A549 (cell line): ENCODE measurements around the gene RBFOX1. TPM values are rescaled to one million over a fixed set of nuclear protein-coding genes. Genes with fewer than 3 reads are reported as not detected.

Experiments
- ATAC-seq, 2 experiments: fragments of 200-7000 bp in 1 of 2; fragments of >200 bp in 1 of 2; cut with Nextera tagmentation in 1 of 2; cut with Tn5 transposase in 1 of 2; 3 replicates each; pipeline versions ENCODE4 v1.8.0 to v1.9.1; 2018 to 2020; ENCODE audit warnings: mild to moderate bottlenecking in 1 of 2, moderate library complexity in 1 of 2
- CTCF ChIA-PET: fragments of 300-600 bp; sonication (Branson Sonifier 250); formaldehyde crosslinking; extraction: SDS; loops from one replicate; lab custom pipeline; 2021; ENCODE audit warnings: antibody characterized with exemption, inconsistent platforms; lab: Yijun Ruan, JAX
- POLR2A ChIA-PET: fragments of 350-600 bp; formaldehyde crosslinking; extraction: SDS; loops from one replicate; lab custom pipeline; 2021; ENCODE audit warnings: antibody characterized with exemption, inconsistent platforms; lab: Yijun Ruan, JAX
- DNase-seq, 2 experiments: peaks; one replicate each; pipeline versions ENCODE4 v3.0.0 to v3.0.0-alpha.2; 2011 to 2016; ENCODE audit warnings: low read depth in 1 of 2, low spot score in 1 of 2
- FAIRE-seq: peaks from 2 replicates; lab custom pipeline; 2011; peaks lifted over from hg19 to GRCh38; lab: Jason Lieb, UNC
- H3K27ac ChIP-seq, 2 experiments: fragments of >200 bp; sonication (Bioruptor Twin); formaldehyde crosslinking; 3 replicates each; pipeline ENCODE4 v1.5.1; 2016 to 2017
- H3K4me1 ChIP-seq: fragments of >200 bp; sonication (Bioruptor Twin); formaldehyde crosslinking; 3 replicates; pipeline ENCODE4 v1.6.1; 2016
- H3K4me2 ChIP-seq: fragments of >200 bp; sonication (Bioruptor Twin); formaldehyde crosslinking; 3 replicates; pipeline ENCODE4 v1.6.1; 2016
- H3K4me3 ChIP-seq: fragments of >200 bp; sonication (Bioruptor Twin); formaldehyde crosslinking; 3 replicates; pipeline ENCODE4 v1.5.1; 2016
- H3K9me3 ChIP-seq: fragments of >200 bp; sonication (Bioruptor Twin); formaldehyde crosslinking; 3 replicates; pipeline ENCODE4 v1.6.1; 2016
- CBX2 ChIP-seq: fragments of 200-600 bp; sonication (generic); IDR thresholded peaks from 2 replicates; pipeline ENCODE4 v1.6.1; 2016; ENCODE audit warnings: low read depth, mild to moderate bottlenecking, borderline replicate concordance
- CHD4 ChIP-seq: fragments of 200-600 bp; sonication (generic); IDR thresholded peaks from 2 replicates; pipeline ENCODE4 v1.6.1; 2016; ENCODE audit warnings: antibody characterized with exemption, mild to moderate bottlenecking, borderline replicate concordance
- EHMT2 ChIP-seq: fragments of 200-600 bp; sonication (generic); IDR thresholded peaks from 2 replicates; pipeline ENCODE4 v1.6.1; 2016; ENCODE audit warnings: antibody characterized with exemption, low read depth, mild to moderate bottlenecking, moderate library complexity
- ESRRA ChIP-seq: fragments of 150-350 bp; IDR thresholded peaks from 2 replicates; pipeline ENCODE4 v1.6.1; 2014; ENCODE audit warnings: mild to moderate bottlenecking, low read length, borderline replicate concordance
- HOXA7 ChIP-seq: fragments of 250-450 bp; sonication (Bioruptor Pico); IDR thresholded peaks from 2 replicates; pipeline ENCODE4 v1.5.0; 2020; ENCODE audit warnings: mild to moderate bottlenecking, moderate library complexity
- KDM1A ChIP-seq: fragments of 200-600 bp; sonication (generic); IDR thresholded peaks from 2 replicates; pipeline ENCODE4 v1.6.1; 2016; ENCODE audit warnings: low read depth, mild to moderate bottlenecking
- MAFK ChIP-seq: fragments of 450-650 bp; IDR thresholded peaks from 2 replicates; pipeline ENCODE4 v1.6.1; 2014; ENCODE audit not compliant: partially characterized antibody
- MAZ ChIP-seq: fragments of 150-350 bp; IDR thresholded peaks from 2 replicates; pipeline ENCODE4 v1.6.1; 2014; ENCODE audit warnings: antibody characterized with exemption, low read depth, low read length, borderline replicate concordance
- MYC ChIP-seq: IDR thresholded peaks from 2 replicates; pipeline ENCODE4 v1.6.1; 2012; ENCODE audit warnings: mild to moderate bottlenecking, inconsistent platforms, low read length, improper control_type of control experiment, borderline replicate concordance
- RARB ChIP-seq: fragments of 250-450 bp; sonication (Bioruptor Pico); IDR thresholded peaks from 2 replicates; pipeline ENCODE4 v1.8.0; 2021; ENCODE audit warnings: mild to moderate bottlenecking, moderate library complexity
- RCOR1 ChIP-seq: fragments of 150-350 bp; IDR thresholded peaks from 2 replicates; pipeline ENCODE4 v1.6.1; 2014; ENCODE audit warnings: antibody characterized with exemption, low read length, low read depth
- RFX5 ChIP-seq: fragments of 450-650 bp; IDR thresholded peaks from 2 replicates; pipeline ENCODE4 v1.7.1; 2014; ENCODE audit warnings: antibody characterized with exemption, mild to moderate bottlenecking, moderate library complexity
- SMC3 ChIP-seq: fragments of >200 bp; sonication (Bioruptor Twin); formaldehyde crosslinking; IDR thresholded peaks from 3 replicates; pipeline ENCODE4 v1.6.1; 2018; ENCODE audit warnings: inconsistent platforms
- ZC3H11A ChIP-seq: fragments of 450-650 bp; IDR thresholded peaks from 2 replicates; pipeline ENCODE4 v1.6.1; 2014; ENCODE audit warnings: antibody characterized with exemption, mild to moderate bottlenecking
- ZSCAN20 ChIP-seq: fragments of 250-450 bp; sonication (Bioruptor Pico); IDR thresholded peaks from 2 replicates; pipeline ENCODE4 v1.8.0; 2022; ENCODE audit warnings: mild to moderate bottlenecking, moderate library complexity
- WGBS: methylation state at CpG from one replicate; pipeline ENCODE4 v1.1.6; 2017; ENCODE audit errors: missing lambda C conversion rate; 5-methylcytosine and 5-hydroxymethylcytosine counted together
- polyA plus RNA-seq, 4 experiments: library from polyadenylated mRNA; depleted of rRNA in 3 of 4; stranded (reverse); fragments of >200 nt; fragmentation: RNase III in 1 of 4; extraction: RNeasy Plus Mini Kit Qiagen cat#74134 plus additional on column Dnase treatment in 1 of 4; gene quantifications; 2 replicates in 3 of 4; 3 replicates in 1 of 4; pipeline ENCODE4 v1.2.3, GENCODE V29; 2011 to 2017
- TF ChIP-seq, protein P1 (sequence below): fragments of >200 bp; sonication (Bioruptor Twin); formaldehyde crosslinking; IDR thresholded peaks from 2 replicates; pipeline ENCODE4 v1.6.1; 2016
- TF ChIP-seq, protein P2 (sequence below): fragments of >200 bp; sonication (Bioruptor Twin); formaldehyde crosslinking; IDR thresholded peaks from 3 replicates; pipeline ENCODE4 v1.6.1; 2016
- TF ChIP-seq, protein P3 (sequence below): fragments of 150-350 bp; IDR thresholded peaks from 2 replicates; pipeline ENCODE4 v1.6.1; 2014; ENCODE audit warnings: low read depth, mild to moderate bottlenecking, low read length
- TF ChIP-seq, protein P4 (sequence below): IDR thresholded peaks from 2 replicates; pipeline ENCODE4 v1.6.1; 2012
- TF ChIP-seq, protein P5 (sequence below): fragments of 200-600 bp; sonication (generic); IDR thresholded peaks from 2 replicates; pipeline ENCODE4 v1.6.1; 2016; ENCODE audit warnings: antibody characterized with exemption, mild to moderate bottlenecking, moderate library complexity
- TF ChIP-seq, protein P6 (sequence below): fragments of 250-450 bp; sonication (Bioruptor Pico); IDR thresholded peaks from 2 replicates; pipeline ENCODE4 v1.5.0; 2021; ENCODE audit warnings: mild to moderate bottlenecking, moderate library complexity, borderline replicate concordance

RBFOX1 gene
- polyA plus RNA-seq, 2 of the 4 experiments (the other 2 are of a cell fraction), result not detected

DNA sequence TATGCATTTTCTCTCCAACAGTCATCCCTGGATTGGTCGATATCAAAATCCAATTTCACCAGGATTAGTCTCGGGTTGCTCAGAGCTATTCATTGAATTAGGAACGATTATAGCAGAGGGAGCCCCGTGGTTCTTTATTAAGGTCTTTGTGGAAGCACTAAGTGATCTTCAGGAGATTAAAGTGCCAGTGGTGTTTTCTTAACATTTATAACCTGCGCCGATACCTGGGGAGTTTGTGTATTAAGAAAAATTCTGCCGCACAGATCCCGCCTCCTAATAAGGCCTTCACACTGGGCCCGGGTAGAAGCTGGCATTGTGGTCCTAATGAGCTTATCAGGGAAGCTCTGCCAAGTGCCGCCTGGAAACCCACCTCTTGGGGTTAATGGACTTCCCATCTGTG is 238.7 kb downstream of the RBFOX1 start:
- no peak for ATAC-seq
- no peak overlapping the region for H3K27ac ChIP-seq
- 13% methylated on average over 10 of the region's 10 CpGs for WGBS
- no peak for DNase-seq
- no peak for TF ChIP-seq ZC3H11A
- TF ChIP-seq, protein P1, sequence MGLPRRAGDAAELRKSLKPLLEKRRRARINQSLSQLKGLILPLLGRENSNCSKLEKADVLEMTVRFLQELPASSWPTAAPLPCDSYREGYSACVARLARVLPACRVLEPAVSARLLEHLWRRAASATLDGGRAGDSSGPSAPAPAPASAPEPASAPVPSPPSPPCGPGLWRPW, result no peak
- TF ChIP-seq, protein P2, sequence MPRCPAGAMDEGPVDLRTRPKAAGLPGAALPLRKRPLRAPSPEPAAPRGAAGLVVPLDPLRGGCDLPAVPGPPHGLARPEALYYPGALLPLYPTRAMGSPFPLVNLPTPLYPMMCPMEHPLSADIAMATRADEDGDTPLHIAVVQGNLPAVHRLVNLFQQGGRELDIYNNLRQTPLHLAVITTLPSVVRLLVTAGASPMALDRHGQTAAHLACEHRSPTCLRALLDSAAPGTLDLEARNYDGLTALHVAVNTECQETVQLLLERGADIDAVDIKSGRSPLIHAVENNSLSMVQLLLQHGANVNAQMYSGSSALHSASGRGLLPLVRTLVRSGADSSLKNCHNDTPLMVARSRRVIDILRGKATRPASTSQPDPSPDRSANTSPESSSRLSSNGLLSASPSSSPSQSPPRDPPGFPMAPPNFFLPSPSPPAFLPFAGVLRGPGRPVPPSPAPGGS, result no peak
- TF ChIP-seq, protein P3, sequence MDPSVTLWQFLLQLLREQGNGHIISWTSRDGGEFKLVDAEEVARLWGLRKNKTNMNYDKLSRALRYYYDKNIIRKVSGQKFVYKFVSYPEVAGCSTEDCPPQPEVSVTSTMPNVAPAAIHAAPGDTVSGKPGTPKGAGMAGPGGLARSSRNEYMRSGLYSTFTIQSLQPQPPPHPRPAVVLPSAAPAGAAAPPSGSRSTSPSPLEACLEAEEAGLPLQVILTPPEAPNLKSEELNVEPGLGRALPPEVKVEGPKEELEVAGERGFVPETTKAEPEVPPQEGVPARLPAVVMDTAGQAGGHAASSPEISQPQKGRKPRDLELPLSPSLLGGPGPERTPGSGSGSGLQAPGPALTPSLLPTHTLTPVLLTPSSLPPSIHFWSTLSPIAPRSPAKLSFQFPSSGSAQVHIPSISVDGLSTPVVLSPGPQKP, result no peak
- no peak overlapping the region for H3K4me2 ChIP-seq
- ChIA-PET CTCF (no interaction called here), POLR2A (no interaction called here)
- no peaks in the 10 kb centered on the region for H3K9me3 ChIP-seq
- FAIRE-seq, result no peak
- H3K4me3 ChIP-seq, result no peak overlapping the region
- H3K4me1 ChIP-seq, result no peaks in the 10 kb centered on the region

DNA sequence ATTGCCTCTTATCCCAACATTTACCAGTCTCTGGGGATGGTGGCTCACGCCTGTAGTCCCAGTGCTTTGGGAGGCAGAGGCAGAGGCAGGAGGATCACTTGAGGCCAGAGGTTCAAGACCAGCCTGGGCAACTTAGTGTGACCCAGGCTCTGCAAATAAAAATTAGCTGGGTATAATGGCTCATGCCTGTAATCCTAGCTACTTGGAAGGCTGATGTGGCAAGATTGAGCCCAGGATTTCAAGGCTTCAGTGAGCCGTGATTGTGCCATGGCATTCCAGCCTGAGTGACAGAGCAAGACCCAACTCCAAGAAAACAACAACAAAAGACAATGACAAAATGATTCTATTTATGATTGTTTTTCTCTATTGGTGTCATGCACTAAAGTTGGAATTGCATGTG is 244.9 kb downstream of the RBFOX1 start:
- DNase-seq (no peak), FAIRE-seq (no peak), ATAC-seq (no peak)
- Histone ChIP-seq H3K4me1 (no peaks in the 10 kb centered on the region), H3K4me3 (no peak overlapping the region), H3K4me2 (no peak overlapping the region), H3K9me3 (no peaks in the 10 kb centered on the region), H3K27ac (no peak overlapping the region)
- TF ChIP-seq HOXA7 (CRISPR knock-in tag), result no peak
- TF ChIP-seq CHD4, result no peak
- TF ChIP-seq, protein P4, sequence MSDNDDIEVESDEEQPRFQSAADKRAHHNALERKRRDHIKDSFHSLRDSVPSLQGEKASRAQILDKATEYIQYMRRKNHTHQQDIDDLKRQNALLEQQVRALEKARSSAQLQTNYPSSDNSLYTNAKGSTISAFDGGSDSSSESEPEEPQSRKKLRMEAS, result no peak
- no peak for TF ChIP-seq ESRRA
- TF ChIP-seq KDM1A, result no peak
- no peak for TF ChIP-seq RARB (CRISPR knock-in tag)
- TF ChIP-seq RFX5, result no peak
- no peak for TF ChIP-seq EHMT2
- TF ChIP-seq MYC, result no peak
- TF ChIP-seq, protein P1, result no peak
- TF ChIP-seq MAFK, result no peak
- TF ChIP-seq, protein P5, sequence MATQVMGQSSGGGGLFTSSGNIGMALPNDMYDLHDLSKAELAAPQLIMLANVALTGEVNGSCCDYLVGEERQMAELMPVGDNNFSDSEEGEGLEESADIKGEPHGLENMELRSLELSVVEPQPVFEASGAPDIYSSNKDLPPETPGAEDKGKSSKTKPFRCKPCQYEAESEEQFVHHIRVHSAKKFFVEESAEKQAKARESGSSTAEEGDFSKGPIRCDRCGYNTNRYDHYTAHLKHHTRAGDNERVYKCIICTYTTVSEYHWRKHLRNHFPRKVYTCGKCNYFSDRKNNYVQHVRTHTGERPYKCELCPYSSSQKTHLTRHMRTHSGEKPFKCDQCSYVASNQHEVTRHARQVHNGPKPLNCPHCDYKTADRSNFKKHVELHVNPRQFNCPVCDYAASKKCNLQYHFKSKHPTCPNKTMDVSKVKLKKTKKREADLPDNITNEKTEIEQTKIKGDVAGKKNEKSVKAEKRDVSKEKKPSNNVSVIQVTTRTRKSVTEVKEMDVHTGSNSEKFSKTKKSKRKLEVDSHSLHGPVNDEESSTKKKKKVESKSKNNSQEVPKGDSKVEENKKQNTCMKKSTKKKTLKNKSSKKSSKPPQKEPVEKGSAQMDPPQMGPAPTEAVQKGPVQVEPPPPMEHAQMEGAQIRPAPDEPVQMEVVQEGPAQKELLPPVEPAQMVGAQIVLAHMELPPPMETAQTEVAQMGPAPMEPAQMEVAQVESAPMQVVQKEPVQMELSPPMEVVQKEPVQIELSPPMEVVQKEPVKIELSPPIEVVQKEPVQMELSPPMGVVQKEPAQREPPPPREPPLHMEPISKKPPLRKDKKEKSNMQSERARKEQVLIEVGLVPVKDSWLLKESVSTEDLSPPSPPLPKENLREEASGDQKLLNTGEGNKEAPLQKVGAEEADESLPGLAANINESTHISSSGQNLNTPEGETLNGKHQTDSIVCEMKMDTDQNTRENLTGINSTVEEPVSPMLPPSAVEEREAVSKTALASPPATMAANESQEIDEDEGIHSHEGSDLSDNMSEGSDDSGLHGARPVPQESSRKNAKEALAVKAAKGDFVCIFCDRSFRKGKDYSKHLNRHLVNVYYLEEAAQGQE, result no peak
- no peak for TF ChIP-seq SMC3
- no peak for TF ChIP-seq ZSCAN20 (CRISPR knock-in tag)
- TF ChIP-seq, protein P6, sequence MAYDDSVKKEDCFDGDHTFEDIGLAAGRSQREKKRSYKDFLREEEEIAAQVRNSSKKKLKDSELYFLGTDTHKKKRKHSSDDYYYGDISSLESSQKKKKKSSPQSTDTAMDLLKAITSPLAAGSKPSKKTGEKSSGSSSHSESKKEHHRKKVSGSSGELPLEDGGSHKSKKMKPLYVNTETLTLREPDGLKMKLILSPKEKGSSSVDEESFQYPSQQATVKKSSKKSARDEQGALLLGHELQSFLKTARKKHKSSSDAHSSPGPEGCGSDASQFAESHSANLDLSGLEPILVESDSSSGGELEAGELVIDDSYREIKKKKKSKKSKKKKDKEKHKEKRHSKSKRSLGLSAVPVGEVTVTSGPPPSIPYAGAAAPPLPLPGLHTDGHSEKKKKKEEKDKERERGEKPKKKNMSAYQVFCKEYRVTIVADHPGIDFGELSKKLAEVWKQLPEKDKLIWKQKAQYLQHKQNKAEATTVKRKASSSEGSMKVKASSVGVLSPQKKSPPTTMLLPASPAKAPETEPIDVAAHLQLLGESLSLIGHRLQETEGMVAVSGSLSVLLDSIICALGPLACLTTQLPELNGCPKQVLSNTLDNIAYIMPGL (CRISPR knock-in tag), result no peak
- no peak for TF ChIP-seq RCOR1
- no peak for TF ChIP-seq CBX2
- no peak for TF ChIP-seq MAZ
- ChIA-PET POLR2A (no interaction called here), CTCF (interaction anchor here (0.5 kb wide), 1 partner anchor 128 kb away, joined by 3 read pairs; no protein-coding TSS in a partner anchor)
- WGBS, result 6% methylated on average over 2 of the region's 2 CpGs
